ENCODE measurements around the gene CTNNA1.

Gene CTNNA1

DNA sequence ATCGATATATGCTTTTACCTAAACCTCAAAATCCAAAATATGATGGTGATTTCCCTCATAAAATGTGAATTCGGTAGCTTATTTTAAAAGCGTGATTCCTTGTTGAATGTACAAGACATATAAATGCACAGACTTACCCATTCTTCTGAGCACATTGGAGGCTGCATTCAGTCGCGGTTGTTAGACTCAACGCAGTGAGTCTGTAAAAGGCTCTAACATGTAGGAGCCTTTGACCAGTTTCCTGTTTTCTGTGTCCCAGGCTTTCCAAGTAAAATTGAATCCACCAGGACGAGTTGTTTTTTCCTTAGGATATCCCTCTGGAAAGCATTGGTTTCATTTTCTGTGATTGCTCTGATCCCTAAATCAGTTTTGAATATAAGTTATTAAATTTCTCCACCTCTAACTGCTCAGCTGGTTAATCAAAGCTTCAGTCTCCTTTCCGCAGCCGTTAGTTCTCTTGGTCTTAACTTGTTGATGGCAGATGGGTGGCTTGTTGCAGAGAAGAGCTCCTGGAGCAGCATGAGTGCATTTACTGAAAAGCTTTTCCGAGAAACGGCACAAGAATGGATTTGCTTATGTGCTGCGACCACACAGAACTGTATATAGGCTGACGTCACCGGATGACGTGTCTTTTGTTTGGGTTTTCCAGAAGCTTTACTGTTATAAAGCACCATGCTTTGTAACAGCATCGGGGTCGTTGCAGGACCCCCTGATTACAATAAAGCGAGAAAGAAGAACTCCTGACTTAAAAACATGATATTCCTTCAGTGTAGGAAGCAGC lies 121.7 kb downstream of the CTNNA1 start, which contains the start of gene LRRTM2 (continued):
- TF ChIP-seq, protein P1, sequence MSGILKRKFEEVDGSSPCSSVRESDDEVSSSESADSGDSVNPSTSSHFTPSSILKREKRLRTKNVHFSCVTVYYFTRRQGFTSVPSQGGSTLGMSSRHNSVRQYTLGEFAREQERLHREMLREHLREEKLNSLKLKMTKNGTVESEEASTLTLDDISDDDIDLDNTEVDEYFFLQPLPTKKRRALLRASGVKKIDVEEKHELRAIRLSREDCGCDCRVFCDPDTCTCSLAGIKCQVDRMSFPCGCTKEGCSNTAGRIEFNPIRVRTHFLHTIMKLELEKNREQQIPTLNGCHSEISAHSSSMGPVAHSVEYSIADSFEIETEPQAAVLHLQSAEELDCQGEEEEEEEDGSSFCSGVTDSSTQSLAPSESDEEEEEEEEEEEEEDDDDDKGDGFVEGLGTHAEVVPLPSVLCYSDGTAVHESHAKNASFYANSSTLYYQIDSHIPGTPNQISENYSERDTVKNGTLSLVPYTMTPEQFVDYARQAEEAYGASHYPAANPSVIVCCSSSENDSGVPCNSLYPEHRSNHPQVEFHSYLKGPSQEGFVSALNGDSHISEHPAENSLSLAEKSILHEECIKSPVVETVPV (CRISPR knock-in tag; IDR thresholded peaks at IDR 0.05), result no peak
- TF ChIP-seq ZFP3 (CRISPR knock-in tag; IDR thresholded peaks at IDR 0.05) (no peak), TCF4 (CRISPR knock-in tag; IDR thresholded peaks at IDR 0.05; ENCODE audit: borderline replicate concordance) (no peak), ISL1 (CRISPR knock-in tag; IDR thresholded peaks at IDR 0.05) (no peak), ZNF70 (CRISPR knock-in tag; IDR thresholded peaks at IDR 0.05) (no peak), ZNF8 (CRISPR knock-in tag; IDR thresholded peaks at IDR 0.05) (no peak), GLIS3 (CRISPR knock-in tag; IDR thresholded peaks at IDR 0.05) (no peak)
- TF ChIP-seq, protein P2, sequence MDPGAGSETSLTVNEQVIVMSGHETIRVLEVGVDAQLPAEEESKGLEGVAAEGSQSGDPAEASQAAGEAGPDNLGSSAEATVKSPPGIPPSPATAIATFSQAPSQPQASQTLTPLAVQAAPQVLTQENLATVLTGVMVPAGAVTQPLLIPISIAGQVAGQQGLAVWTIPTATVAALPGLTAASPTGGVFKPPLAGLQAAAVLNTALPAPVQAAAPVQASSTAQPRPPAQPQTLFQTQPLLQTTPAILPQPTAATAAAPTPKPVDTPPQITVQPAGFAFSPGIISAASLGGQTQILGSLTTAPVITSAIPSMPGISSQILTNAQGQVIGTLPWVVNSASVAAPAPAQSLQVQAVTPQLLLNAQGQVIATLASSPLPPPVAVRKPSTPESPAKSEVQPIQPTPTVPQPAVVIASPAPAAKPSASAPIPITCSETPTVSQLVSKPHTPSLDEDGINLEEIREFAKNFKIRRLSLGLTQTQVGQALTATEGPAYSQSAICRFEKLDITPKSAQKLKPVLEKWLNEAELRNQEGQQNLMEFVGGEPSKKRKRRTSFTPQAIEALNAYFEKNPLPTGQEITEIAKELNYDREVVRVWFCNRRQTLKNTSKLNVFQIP (CRISPR knock-in tag; IDR thresholded peaks at IDR 0.05; ENCODE audit: borderline replicate concordance, low read depth), result no peak

DNA sequence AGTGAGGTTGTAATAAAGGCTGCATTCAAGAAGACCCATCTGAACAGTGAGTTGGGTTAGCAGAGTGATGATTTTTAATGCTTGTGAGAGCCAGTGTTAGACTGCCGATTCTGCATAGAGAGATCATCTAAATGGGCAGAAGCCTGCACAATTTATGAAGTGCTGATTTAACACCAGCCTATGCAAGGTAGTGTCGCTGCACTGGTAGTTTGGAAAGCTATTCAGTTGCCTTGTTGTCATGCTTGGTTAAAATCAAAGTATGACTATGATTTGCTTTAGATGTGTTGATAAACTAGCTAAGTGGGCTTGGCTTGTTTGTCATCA lies 122.3 kb downstream of the CTNNA1 start:
- ATAC-seq, result peak; percentile 13; the same call in 2 of the 3 replicates
- TF ChIP-seq ZFP3 (CRISPR knock-in tag; IDR thresholded peaks at IDR 0.05) (no peak), ZNF565 (CRISPR knock-in tag; conservative IDR thresholded peaks at IDR 0.05; ENCODE audit: low read depth) (no peak), BACH2 (CRISPR knock-in tag; IDR thresholded peaks at IDR 0.05; ENCODE audit: borderline replicate concordance) (no peak), TOX (CRISPR knock-in tag; IDR thresholded peaks at IDR 0.05; ENCODE audit: borderline replicate concordance) (no peak), ZFP30 (CRISPR knock-in tag; IDR thresholded peaks at IDR 0.05) (no peak), ZC3H10 (CRISPR knock-in tag; IDR thresholded peaks at IDR 0.05) (no peak), TCF4 (CRISPR knock-in tag; IDR thresholded peaks at IDR 0.05; ENCODE audit: borderline replicate concordance) (no peak), CSDC2 (CRISPR knock-in tag; IDR thresholded peaks at IDR 0.05) (no peak), PPARA (CRISPR knock-in tag; IDR thresholded peaks at IDR 0.05; ENCODE audit: borderline replicate concordance) (no peak), RARB (CRISPR knock-in tag; IDR thresholded peaks at IDR 0.05) (no peak), ISL1 (CRISPR knock-in tag; IDR thresholded peaks at IDR 0.05) (no peak), ARNTL (CRISPR knock-in tag; IDR thresholded peaks at IDR 0.05; ENCODE audit: borderline replicate concordance, low read depth) (no peak), ZNF8 (CRISPR knock-in tag; IDR thresholded peaks at IDR 0.05) (no peak)
- TF ChIP-seq, protein P2 (CRISPR knock-in tag; IDR thresholded peaks at IDR 0.05; ENCODE audit: borderline replicate concordance, low read depth), result no peak
- TF ChIP-seq, protein P1 (CRISPR knock-in tag; IDR thresholded peaks at IDR 0.05), result no peak
- TF ChIP-seq, protein P3, sequence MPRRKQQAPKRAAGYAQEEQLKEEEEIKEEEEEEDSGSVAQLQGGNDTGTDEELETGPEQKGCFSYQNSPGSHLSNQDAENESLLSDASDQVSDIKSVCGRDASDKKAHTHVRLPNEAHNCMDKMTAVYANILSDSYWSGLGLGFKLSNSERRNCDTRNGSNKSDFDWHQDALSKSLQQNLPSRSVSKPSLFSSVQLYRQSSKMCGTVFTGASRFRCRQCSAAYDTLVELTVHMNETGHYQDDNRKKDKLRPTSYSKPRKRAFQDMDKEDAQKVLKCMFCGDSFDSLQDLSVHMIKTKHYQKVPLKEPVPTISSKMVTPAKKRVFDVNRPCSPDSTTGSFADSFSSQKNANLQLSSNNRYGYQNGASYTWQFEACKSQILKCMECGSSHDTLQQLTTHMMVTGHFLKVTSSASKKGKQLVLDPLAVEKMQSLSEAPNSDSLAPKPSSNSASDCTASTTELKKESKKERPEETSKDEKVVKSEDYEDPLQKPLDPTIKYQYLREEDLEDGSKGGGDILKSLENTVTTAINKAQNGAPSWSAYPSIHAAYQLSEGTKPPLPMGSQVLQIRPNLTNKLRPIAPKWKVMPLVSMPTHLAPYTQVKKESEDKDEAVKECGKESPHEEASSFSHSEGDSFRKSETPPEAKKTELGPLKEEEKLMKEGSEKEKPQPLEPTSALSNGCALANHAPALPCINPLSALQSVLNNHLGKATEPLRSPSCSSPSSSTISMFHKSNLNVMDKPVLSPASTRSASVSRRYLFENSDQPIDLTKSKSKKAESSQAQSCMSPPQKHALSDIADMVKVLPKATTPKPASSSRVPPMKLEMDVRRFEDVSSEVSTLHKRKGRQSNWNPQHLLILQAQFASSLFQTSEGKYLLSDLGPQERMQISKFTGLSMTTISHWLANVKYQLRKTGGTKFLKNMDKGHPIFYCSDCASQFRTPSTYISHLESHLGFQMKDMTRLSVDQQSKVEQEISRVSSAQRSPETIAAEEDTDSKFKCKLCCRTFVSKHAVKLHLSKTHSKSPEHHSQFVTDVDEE (CRISPR knock-in tag; IDR thresholded peaks at IDR 0.05), result no peak

DNA sequence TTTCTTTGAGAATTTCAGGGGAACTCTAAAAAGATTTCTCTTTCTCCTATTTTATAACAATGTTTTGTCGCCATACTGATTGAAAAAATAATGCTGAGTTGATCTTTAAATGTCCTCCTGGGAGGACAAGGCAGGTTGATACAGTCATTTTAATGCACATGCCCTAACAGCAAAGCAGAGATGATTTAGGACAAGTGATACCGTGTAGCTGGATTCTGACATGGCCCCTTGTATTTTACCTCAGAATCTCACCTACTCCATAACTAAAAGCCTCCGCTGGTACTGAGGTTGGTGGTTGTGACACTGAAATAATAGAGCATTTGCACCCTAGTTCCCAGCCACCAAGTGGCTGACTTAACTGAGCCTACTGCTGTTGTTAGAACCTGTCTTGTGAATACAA lies 122.7 kb downstream of the CTNNA1 start:
- ATAC-seq, result no peak
- TF ChIP-seq ZC3H10 (CRISPR knock-in tag; IDR thresholded peaks at IDR 0.05) (no peak), TCF4 (CRISPR knock-in tag; IDR thresholded peaks at IDR 0.05; ENCODE audit: borderline replicate concordance) (no peak), RARB (CRISPR knock-in tag; IDR thresholded peaks at IDR 0.05) (no peak), ARNTL (CRISPR knock-in tag; IDR thresholded peaks at IDR 0.05; ENCODE audit: borderline replicate concordance, low read depth) (no peak), ZFP3 (CRISPR knock-in tag; IDR thresholded peaks at IDR 0.05) (no peak), ZNF565 (CRISPR knock-in tag; conservative IDR thresholded peaks at IDR 0.05; ENCODE audit: low read depth) (no peak), TOX (CRISPR knock-in tag; IDR thresholded peaks at IDR 0.05; ENCODE audit: borderline replicate concordance) (no peak), OSR1 (CRISPR knock-in tag; IDR thresholded peaks at IDR 0.05) (no peak), SNAI2 (CRISPR knock-in tag; IDR thresholded peaks at IDR 0.05) (no peak), ZNF70 (CRISPR knock-in tag; IDR thresholded peaks at IDR 0.05) (no peak), ISL1 (CRISPR knock-in tag; IDR thresholded peaks at IDR 0.05) (no peak)
- TF ChIP-seq, protein P4, sequence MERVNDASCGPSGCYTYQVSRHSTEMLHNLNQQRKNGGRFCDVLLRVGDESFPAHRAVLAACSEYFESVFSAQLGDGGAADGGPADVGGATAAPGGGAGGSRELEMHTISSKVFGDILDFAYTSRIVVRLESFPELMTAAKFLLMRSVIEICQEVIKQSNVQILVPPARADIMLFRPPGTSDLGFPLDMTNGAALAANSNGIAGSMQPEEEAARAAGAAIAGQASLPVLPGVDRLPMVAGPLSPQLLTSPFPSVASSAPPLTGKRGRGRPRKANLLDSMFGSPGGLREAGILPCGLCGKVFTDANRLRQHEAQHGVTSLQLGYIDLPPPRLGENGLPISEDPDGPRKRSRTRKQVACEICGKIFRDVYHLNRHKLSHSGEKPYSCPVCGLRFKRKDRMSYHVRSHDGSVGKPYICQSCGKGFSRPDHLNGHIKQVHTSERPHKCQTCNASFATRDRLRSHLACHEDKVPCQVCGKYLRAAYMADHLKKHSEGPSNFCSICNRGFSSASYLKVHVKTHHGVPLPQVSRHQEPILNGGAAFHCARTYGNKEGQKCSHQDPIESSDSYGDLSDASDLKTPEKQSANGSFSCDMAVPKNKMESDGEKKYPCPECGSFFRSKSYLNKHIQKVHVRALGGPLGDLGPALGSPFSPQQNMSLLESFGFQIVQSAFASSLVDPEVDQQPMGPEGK (CRISPR knock-in tag; IDR thresholded peaks at IDR 0.05; ENCODE audit: borderline replicate concordance), result no peak
- TF ChIP-seq, protein P5, sequence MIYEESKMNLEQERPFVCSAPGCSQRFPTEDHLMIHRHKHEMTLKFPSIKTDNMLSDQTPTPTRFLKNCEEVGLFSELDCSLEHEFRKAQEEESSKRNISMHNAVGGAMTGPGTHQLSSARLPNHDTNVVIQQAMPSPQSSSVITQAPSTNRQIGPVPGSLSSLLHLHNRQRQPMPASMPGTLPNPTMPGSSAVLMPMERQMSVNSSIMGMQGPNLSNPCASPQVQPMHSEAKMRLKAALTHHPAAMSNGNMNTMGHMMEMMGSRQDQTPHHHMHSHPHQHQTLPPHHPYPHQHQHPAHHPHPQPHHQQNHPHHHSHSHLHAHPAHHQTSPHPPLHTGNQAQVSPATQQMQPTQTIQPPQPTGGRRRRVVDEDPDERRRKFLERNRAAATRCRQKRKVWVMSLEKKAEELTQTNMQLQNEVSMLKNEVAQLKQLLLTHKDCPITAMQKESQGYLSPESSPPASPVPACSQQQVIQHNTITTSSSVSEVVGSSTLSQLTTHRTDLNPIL (CRISPR knock-in tag; IDR thresholded peaks at IDR 0.05; ENCODE audit: low read depth), result no peak

Measured in SK-N-SH treated with all-trans-retinoic acid at 6 μM for 48 hours (cell line).